ENCODE data around the gene TRIML1. TPM values are rescaled to one million over a fixed set of nuclear protein-coding genes. Genes with fewer than 3 reads are reported as not detected.

TRIML1 gene
- total and polyA plus RNA-seq, 10 of the 15 experiments (the other 5 are each of a cell fraction or from before 2014, with no cell fraction given) = not detected

DNA sequence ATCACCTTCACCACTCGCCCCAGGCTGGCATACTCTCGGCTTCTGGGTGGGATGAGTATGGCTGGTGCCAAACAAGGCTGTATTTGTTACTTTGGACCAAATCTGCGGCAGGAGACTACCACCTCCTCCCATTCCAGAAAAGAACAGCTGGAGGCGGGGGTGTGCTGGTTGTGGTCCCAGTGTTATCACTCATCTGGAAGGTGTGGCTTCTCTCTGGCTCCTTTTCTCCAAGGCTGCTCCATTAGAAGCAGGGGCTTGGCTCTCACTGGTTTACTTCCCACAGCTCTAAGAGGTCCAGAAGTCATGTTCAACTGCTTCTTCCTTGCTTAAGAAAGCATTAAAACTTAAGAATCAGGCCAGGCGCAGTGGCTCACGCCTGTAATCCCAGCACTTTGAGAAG, 27.3 kb upstream of the TRIML1 start (continued):
- no peak for TF ChIP-seq EED (IDR thresholded peaks at IDR 0.05; ENCODE audit: low read depth)
- TF ChIP-seq JUNB (IDR thresholded peaks at IDR 0.05) = no peak
- TF ChIP-seq HDAC2 (IDR thresholded peaks at IDR 0.05) = no peak
- no peak for TF ChIP-seq GATAD2B (conservative IDR thresholded peaks at IDR 0.05; ENCODE audit: low read depth)
- no peak for TF ChIP-seq SIN3A (IDR thresholded peaks at IDR 0.05; ENCODE audit: low read depth, low read length)
- no peak for TF ChIP-seq RFX5 (IDR thresholded peaks at IDR 0.05; ENCODE audit: low read depth, low read length)

DNA sequence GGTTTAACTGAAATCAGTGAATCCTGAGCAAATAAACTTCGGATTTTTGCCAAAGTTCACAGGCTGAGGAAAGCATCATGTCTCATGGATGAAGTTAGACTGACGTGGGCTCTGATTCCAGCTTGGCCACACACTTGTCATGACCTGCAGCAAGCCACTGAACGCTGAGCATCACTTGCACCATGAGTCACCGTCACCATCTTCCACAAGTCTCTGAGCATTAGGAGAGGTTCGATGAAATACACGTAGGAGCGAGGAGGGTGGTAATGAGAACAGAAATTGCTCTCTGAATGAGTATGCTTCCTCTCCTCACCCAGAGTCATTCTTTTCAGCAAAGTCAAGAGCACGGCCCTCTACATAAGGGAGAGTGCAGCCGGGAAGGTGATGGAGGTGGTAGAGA, 26.1 kb upstream of the TRIML1 start:
- RAD21 ChIA-PET (ENCODE audit: unreplicated experiment) = no interaction called here
- intact Hi-C loops (cut with micrococcal nuclease; ENCODE audit: unreplicated experiment) = no loop called here
- no peak overlapping the region for H3K9ac ChIP-seq (ENCODE audit: control insufficient read depth, insufficient read depth, low read length)
- CTCF ChIA-PET = no interaction called here
- no TSS peak for BruUV-seq (replicated peaks)
- no peak for ATAC-seq
- no peaks in the 10 kb centered on the region for H3K79me2 ChIP-seq (ENCODE audit: control insufficient read depth, insufficient read depth, low read length)
- in situ Hi-C loops (cut with MboI) = no loop called here
- POLR2A ChIA-PET = no interaction called here
- no peak for DNase-seq (ENCODE audit: low read depth, low spot score)
- no peak overlapping the region for H3K27ac ChIP-seq (ENCODE audit: control insufficient read depth, insufficient read depth)
- WGBS (ENCODE audit: insufficient coverage, insufficient replicate concordance, low lambda C conversion rate, missing lambda C conversion rate) = 30% methylated on average over 9 of the region's 9 CpGs
- FAIRE-seq = no peak
- H3K9me3 ChIP-seq (replicated peaks; ENCODE audit: control insufficient read depth, insufficient read depth, low read length) = no peaks in the 10 kb centered on the region; the same call in 2 of the 3 replicates
- no peak overlapping the region for H3K4me2 ChIP-seq (ENCODE audit: control insufficient read depth, insufficient read depth)
- H3K4me1 ChIP-seq (ENCODE audit: control insufficient read depth, insufficient read depth, low read length) = no peaks in the 10 kb centered on the region
- TF ChIP-seq NFYB (IDR thresholded peaks at IDR 0.05; ENCODE audit: insufficient read depth, low read depth, low read length) = no peak
- TF ChIP-seq ZBED1 (IDR thresholded peaks at IDR 0.05; ENCODE audit: borderline replicate concordance) = no peak
- TF ChIP-seq ASH2L (IDR thresholded peaks at IDR 0.05; ENCODE audit: borderline replicate concordance, low read depth) = no peak
- no peak for TF ChIP-seq POLR2A (IDR thresholded peaks at IDR 0.05; ENCODE audit: low read depth, low read length)
- TF ChIP-seq, protein P1, sequence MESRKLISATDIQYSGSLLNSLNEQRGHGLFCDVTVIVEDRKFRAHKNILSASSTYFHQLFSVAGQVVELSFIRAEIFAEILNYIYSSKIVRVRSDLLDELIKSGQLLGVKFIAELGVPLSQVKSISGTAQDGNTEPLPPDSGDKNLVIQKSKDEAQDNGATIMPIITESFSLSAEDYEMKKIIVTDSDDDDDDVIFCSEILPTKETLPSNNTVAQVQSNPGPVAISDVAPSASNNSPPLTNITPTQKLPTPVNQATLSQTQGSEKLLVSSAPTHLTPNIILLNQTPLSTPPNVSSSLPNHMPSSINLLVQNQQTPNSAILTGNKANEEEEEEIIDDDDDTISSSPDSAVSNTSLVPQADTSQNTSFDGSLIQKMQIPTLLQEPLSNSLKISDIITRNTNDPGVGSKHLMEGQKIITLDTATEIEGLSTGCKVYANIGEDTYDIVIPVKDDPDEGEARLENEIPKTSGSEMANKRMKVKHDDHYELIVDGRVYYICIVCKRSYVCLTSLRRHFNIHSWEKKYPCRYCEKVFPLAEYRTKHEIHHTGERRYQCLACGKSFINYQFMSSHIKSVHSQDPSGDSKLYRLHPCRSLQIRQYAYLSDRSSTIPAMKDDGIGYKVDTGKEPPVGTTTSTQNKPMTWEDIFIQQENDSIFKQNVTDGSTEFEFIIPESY (IDR thresholded peaks at IDR 0.05) = no peak
- TF ChIP-seq, protein P2, sequence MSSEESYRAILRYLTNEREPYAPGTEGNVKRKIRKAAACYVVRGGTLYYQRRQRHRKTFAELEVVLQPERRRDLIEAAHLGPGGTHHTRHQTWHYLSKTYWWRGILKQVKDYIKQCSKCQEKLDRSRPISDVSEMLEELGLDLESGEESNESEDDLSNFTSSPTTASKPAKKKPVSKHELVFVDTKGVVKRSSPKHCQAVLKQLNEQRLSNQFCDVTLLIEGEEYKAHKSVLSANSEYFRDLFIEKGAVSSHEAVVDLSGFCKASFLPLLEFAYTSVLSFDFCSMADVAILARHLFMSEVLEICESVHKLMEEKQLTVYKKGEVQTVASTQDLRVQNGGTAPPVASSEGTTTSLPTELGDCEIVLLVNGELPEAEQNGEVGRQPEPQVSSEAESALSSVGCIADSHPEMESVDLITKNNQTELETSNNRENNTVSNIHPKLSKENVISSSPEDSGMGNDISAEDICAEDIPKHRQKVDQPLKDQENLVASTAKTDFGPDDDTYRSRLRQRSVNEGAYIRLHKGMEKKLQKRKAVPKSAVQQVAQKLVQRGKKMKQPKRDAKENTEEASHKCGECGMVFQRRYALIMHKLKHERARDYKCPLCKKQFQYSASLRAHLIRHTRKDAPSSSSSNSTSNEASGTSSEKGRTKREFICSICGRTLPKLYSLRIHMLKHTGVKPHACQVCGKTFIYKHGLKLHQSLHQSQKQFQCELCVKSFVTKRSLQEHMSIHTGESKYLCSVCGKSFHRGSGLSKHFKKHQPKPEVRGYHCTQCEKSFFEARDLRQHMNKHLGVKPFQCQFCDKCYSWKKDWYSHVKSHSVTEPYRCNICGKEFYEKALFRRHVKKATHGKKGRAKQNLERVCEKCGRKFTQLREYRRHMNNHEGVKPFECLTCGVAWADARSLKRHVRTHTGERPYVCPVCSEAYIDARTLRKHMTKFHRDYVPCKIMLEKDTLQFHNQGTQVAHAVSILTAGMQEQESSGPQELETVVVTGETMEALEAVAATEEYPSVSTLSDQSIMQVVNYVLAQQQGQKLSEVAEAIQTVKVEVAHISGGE (CRISPR knock-in tag; IDR thresholded peaks at IDR 0.05) = no peak
- TF ChIP-seq BMI1 (IDR thresholded peaks at IDR 0.05; ENCODE audit: borderline replicate concordance) = no peak
- H3K36me3 ChIP-seq (ENCODE audit: control insufficient read depth in 2 of 2, insufficient read depth in 2 of 2, low read length in 1 of 2) = no peaks in the 10 kb centered on the region
- no peaks in the 10 kb centered on the region for H3K27me3 ChIP-seq (replicated peaks in 1 of 2; ENCODE audit: control insufficient read depth in 2 of 2, insufficient read depth in 2 of 2, low read length in 1 of 2)
- SMC1A ChIA-PET (ENCODE audit: uncharacterized antibody, unreplicated experiment) = no interaction called here
- no peak overlapping the region for H2AFZ ChIP-seq (ENCODE audit: control insufficient read depth, low read depth, low read length)
- no peak overlapping the region for H3K4me3 ChIP-seq
- no peaks in the 10 kb centered on the region for H4K20me1 ChIP-seq (ENCODE audit: control insufficient read depth, insufficient read depth)

Data from GM12878 (cell line).